Measurements from ENCODE around the gene TMEM179B.

- TF ChIP-seq POLR2AphosphoS5 (IDR thresholded peaks at IDR 0.05; ENCODE audit: borderline replicate concordance, low read depth, low read length) (no peak), EZH2 (IDR thresholded peaks at IDR 0.05) (no peak)
Observed at GRCh38 chr11:62823677-62824076, 36.5 kb downstream of the TMEM179B start.

All from SK-N-MC (cell line).